Central memory CD8-positive, alpha-beta T cell (primary cell): ENCODE measurements around the gene NXPH3.
A peak's percentile ranks its signal among the peaks of the same experiment; 100 is the strongest.

ENCODE experiments used
- ATAC-seq: fragments of 150-1000 bp; cut with Tn5 transposase; replicated peaks from 2 replicates; pipeline ENCODE4 v1.10.0; 2022; ENCODE audit warnings: mild to moderate bottlenecking, moderate FRiP score, moderate number of reproducible peaks; ENCODE audit not compliant: poor library complexity, severe bottlenecking; ENCODE audit errors: extremely low read depth
- DNase-seq, 2 donors: peaks; one replicate each; pipeline ENCODE4 v3.0.0; 2021; ENCODE audit warnings: low spot score in 2 of 2
- H3K27ac Mint-ChIP-seq: one replicate; pipeline ENCODE4 v1.8.0; 2022; ENCODE audit warnings: low read depth, mild to moderate bottlenecking, moderate library complexity, mixed read lengths
- H3K27me3 Mint-ChIP-seq: one replicate; pipeline ENCODE4 v1.8.0; 2022; ENCODE audit warnings: mixed read lengths
- H3K36me3 Mint-ChIP-seq: one replicate; pipeline ENCODE4 v1.8.0; 2022; ENCODE audit warnings: mild to moderate bottlenecking, moderate library complexity, mixed read lengths; ENCODE audit not compliant: insufficient read depth
- H3K4me1 Mint-ChIP-seq: one replicate; pipeline ENCODE4 v1.8.0; 2022; ENCODE audit warnings: mixed read lengths
- H3K4me3 Mint-ChIP-seq: one replicate; pipeline ENCODE4 v1.8.0; 2022; ENCODE audit warnings: mild to moderate bottlenecking, moderate library complexity, mixed read lengths
- H3K9me3 Mint-ChIP-seq: one replicate; pipeline ENCODE4 v1.8.0; 2022; ENCODE audit warnings: mixed read lengths

The NXPH3 gene

GRCh38 chr17:49575679-49576087, at the start of gene NXPH3:
Gene NXPH3 (plus strand): TSS chr17:49575871. CDS start chr17:49576220, 349 bp downstream.
- ATAC-seq, result peak; percentile 61
- H3K4me1 Mint-ChIP-seq, result peaks cover 19% of the 10 kb centered on the region
- peak; percentile 42 to 50 for DNase-seq
- peaks cover 69% of the 10 kb centered on the region for H3K27me3 Mint-ChIP-seq
- H3K36me3 Mint-ChIP-seq, result peaks cover 8% of the 10 kb centered on the region
- no peak within 1 kb of the TSS for H3K27ac Mint-ChIP-seq
- H3K9me3 Mint-ChIP-seq, result no peaks in the 10 kb centered on the region
- H3K4me3 Mint-ChIP-seq, result peak within 1 kb of the TSS; percentile 65

GRCh38 chr17:49527927-49528651, 47.6 kb upstream of the NXPH3 start:
- Mint-ChIP-seq H3K27ac (no peak overlapping the region), H3K27me3 (peaks cover 62% of the 10 kb centered on the region), H3K36me3 (no peaks in the 10 kb centered on the region), H3K4me1 (peaks cover 6% of the 10 kb centered on the region), H3K4me3 (no peak overlapping the region), H3K9me3 (no peaks in the 10 kb centered on the region)
- ATAC-seq (no peak), DNase-seq (no peak)

GRCh38 chr17:49528966-49529365, 46.7 kb upstream of the NXPH3 start:
- no peaks in the 10 kb centered on the region for H3K36me3 Mint-ChIP-seq
- H3K9me3 Mint-ChIP-seq, result no peaks in the 10 kb centered on the region
- no peak overlapping the region for H3K27ac Mint-ChIP-seq
- DNase-seq, result no peak
- no peak overlapping the region for H3K4me3 Mint-ChIP-seq
- ATAC-seq, result no peak
- peaks cover 70% of the 10 kb centered on the region for H3K27me3 Mint-ChIP-seq
- H3K4me1 Mint-ChIP-seq, result no peaks in the 10 kb centered on the region

GRCh38 chr17:49530118-49530517, 45.6 kb upstream of the NXPH3 start:
- Mint-ChIP-seq H3K36me3 (no peaks in the 10 kb centered on the region), H3K4me1 (no peaks in the 10 kb centered on the region), H3K27ac (no peak overlapping the region), H3K9me3 (no peaks in the 10 kb centered on the region), H3K27me3 (peaks cover 80% of the 10 kb centered on the region), H3K4me3 (no peak overlapping the region)
- ATAC-seq, result no peak
- DNase-seq, result no peak

GRCh38 chr17:49543860-49544259, 31.8 kb upstream of the NXPH3 start:
- DNase-seq (no peak), ATAC-seq (no peak)
- Mint-ChIP-seq H3K4me3 (no peak overlapping the region), H3K27me3 (peaks cover 36% of the 10 kb centered on the region), H3K36me3 (peaks cover 3% of the 10 kb centered on the region), H3K27ac (no peak overlapping the region), H3K4me1 (no peaks in the 10 kb centered on the region), H3K9me3 (peaks cover 6% of the 10 kb centered on the region)

- Mint-ChIP-seq H3K36me3 (peaks cover 3% of the 10 kb centered on the region), H3K4me3 (no peak overlapping the region), H3K27ac (no peak overlapping the region), H3K9me3 (peaks cover 6% of the 10 kb centered on the region), H3K27me3 (peaks cover 36% of the 10 kb centered on the region), H3K4me1 (no peaks in the 10 kb centered on the region)
- no peak for DNase-seq
- no peak for ATAC-seq
These were observed 30.5 kb upstream of the NXPH3 start for GRCh38 chr17:49545007-49545660.

GRCh38 chr17:49545806-49546545, 29.7 kb upstream of the NXPH3 start:
- Mint-ChIP-seq H3K9me3 (peaks cover 6% of the 10 kb centered on the region), H3K27ac (no peak overlapping the region), H3K4me1 (no peaks in the 10 kb centered on the region), H3K27me3 (peaks cover 36% of the 10 kb centered on the region), H3K4me3 (no peak overlapping the region), H3K36me3 (peaks cover 3% of the 10 kb centered on the region)
- DNase-seq, result no peak
- no peak for ATAC-seq

- ATAC-seq, result no peak
- Mint-ChIP-seq H3K4me3 (no peak overlapping the region), H3K4me1 (no peaks in the 10 kb centered on the region), H3K36me3 (peaks cover 2% of the 10 kb centered on the region), H3K9me3 (no peaks in the 10 kb centered on the region), H3K27ac (no peak overlapping the region), H3K27me3 (peaks cover 36% of the 10 kb centered on the region)
- no peak for DNase-seq
These were observed 28.8 kb upstream of the NXPH3 start for GRCh38 chr17:49546546-49547535.

- Mint-ChIP-seq H3K4me1 (no peaks in the 10 kb centered on the region), H3K36me3 (peaks cover 2% of the 10 kb centered on the region), H3K27me3 (peaks cover 36% of the 10 kb centered on the region), H3K4me3 (no peak overlapping the region), H3K27ac (no peak overlapping the region), H3K9me3 (no peaks in the 10 kb centered on the region)
- no peak for DNase-seq
- no peak for ATAC-seq
These were observed 28.1 kb upstream of the NXPH3 start for GRCh38 chr17:49547566-49547965.

- H3K27ac Mint-ChIP-seq, result no peak overlapping the region
- no peaks in the 10 kb centered on the region for H3K4me1 Mint-ChIP-seq
- H3K9me3 Mint-ChIP-seq, result no peaks in the 10 kb centered on the region
- peaks cover 34% of the 10 kb centered on the region for H3K27me3 Mint-ChIP-seq
- H3K4me3 Mint-ChIP-seq, result no peak overlapping the region
- DNase-seq, result no peak
- peaks cover 2% of the 10 kb centered on the region for H3K36me3 Mint-ChIP-seq
- ATAC-seq, result no peak
These were observed 27.6 kb upstream of the NXPH3 start for GRCh38 chr17:49548051-49548505.

- Mint-ChIP-seq H3K4me1 (no peaks in the 10 kb centered on the region), H3K36me3 (no peaks in the 10 kb centered on the region), H3K4me3 (no peak overlapping the region), H3K9me3 (no peaks in the 10 kb centered on the region), H3K27me3 (peaks cover 28% of the 10 kb centered on the region), H3K27ac (peak overlapping the region; percentile 47)
- ATAC-seq (no peak), DNase-seq (no peak)
These were observed 27.0 kb upstream of the NXPH3 start for GRCh38 chr17:49548506-49549310.
